Measurements from ENCODE around the gene AUTS2. TPM values are rescaled to one million over a fixed set of nuclear protein-coding genes. Genes with fewer than 3 reads are reported as not detected.

Gene AUTS2
- total RNA-seq, 1 experiment from 2014 or later: 50.0 TPM

DNA sequence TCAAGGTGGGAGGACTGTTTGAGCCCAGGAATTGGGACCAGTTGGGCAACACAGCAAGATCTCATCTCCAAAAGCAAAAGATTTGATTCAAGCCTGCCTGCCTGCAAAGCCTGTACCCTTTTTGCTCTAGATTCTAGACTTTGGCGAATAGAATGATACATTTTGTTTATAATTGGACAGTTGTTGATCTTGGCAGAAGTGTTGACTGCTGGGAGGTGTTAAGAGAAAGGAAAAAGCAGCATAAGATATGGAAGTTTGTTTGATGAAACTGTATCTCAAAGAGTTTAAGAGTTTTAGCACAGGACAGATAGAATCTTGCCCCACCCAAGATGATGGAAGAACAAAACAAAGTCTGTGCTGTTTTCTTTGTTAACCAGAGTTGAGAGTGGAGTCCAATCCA lies 224.1 kb downstream of the AUTS2 start (continued):
- TF ChIP-seq, protein P1, sequence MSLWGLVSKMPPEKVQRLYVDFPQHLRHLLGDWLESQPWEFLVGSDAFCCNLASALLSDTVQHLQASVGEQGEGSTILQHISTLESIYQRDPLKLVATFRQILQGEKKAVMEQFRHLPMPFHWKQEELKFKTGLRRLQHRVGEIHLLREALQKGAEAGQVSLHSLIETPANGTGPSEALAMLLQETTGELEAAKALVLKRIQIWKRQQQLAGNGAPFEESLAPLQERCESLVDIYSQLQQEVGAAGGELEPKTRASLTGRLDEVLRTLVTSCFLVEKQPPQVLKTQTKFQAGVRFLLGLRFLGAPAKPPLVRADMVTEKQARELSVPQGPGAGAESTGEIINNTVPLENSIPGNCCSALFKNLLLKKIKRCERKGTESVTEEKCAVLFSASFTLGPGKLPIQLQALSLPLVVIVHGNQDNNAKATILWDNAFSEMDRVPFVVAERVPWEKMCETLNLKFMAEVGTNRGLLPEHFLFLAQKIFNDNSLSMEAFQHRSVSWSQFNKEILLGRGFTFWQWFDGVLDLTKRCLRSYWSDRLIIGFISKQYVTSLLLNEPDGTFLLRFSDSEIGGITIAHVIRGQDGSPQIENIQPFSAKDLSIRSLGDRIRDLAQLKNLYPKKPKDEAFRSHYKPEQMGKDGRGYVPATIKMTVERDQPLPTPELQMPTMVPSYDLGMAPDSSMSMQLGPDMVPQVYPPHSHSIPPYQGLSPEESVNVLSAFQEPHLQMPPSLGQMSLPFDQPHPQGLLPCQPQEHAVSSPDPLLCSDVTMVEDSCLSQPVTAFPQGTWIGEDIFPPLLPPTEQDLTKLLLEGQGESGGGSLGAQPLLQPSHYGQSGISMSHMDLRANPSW (CRISPR knock-in tag; conservative IDR thresholded peaks at IDR 0.05; ENCODE audit: low read depth): no peak
- TF ChIP-seq, protein P2, sequence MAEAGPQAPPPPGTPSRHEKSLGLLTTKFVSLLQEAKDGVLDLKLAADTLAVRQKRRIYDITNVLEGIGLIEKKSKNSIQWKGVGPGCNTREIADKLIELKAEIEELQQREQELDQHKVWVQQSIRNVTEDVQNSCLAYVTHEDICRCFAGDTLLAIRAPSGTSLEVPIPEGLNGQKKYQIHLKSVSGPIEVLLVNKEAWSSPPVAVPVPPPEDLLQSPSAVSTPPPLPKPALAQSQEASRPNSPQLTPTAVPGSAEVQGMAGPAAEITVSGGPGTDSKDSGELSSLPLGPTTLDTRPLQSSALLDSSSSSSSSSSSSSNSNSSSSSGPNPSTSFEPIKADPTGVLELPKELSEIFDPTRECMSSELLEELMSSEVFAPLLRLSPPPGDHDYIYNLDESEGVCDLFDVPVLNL (CRISPR knock-in tag; IDR thresholded peaks at IDR 0.05; ENCODE audit: borderline replicate concordance, low read depth): no peak
- no peak for TF ChIP-seq SMAD3 (CRISPR knock-in tag; IDR thresholded peaks at IDR 0.05; ENCODE audit: borderline replicate concordance)
- TF ChIP-seq NR3C1 (CRISPR knock-in tag; conservative IDR thresholded peaks at IDR 0.05; ENCODE audit: low read depth): no peak
- no peak for TF ChIP-seq EMX1 (CRISPR knock-in tag; IDR thresholded peaks at IDR 0.05)

DNA sequence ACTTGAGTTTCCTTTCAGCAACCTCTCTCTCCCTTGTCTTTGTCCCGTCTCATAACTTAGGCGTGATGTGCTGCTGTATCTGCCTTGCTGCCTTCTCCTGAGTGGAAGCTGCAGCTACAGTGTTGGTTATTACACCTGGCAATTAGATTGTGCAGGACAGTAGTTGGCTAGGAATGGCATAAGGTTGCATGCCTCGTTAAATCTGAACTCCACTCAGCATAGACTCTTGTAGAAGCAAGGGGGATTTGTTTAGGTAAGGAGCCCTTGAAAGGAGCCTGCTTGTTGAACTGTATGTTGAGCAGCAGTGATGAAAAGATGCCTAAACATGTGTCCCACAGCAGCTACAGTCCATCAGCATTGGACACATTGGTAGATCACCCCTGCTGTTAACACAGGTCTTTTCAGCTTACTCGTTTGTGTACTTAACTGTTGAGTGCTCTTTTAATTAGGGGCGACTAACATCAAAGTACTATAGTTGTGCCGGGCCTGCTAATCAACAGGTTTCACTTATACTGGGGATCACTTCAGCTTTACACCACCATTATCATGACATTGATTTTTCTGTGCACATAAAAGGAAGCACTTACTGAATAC lies 225.0 kb downstream of the AUTS2 start:
- Mint-ChIP-seq H3K27me3 (ENCODE audit: low read depth) (peaks cover 39% of the 10 kb centered on the region), H3K36me3 (no peaks in the 10 kb centered on the region), H3K4me1 (peaks cover 50% of the 10 kb centered on the region), H3K4me3 (no peak overlapping the region), H3K9me3 (peaks cover 3% of the 10 kb centered on the region; the same call in 1 of the 2 replicates), H3K27ac (no peak overlapping the region)
- DNase-seq (ENCODE audit: low spot score) (no peak), ATAC-seq (no peak)
- ChIA-PET POLR2A (no interaction called here), CTCF (no interaction called here)
- TF ChIP-seq ELF4 (CRISPR knock-in tag; IDR thresholded peaks at IDR 0.05; ENCODE audit: low read depth) (no peak), ZNF121 (CRISPR knock-in tag; IDR thresholded peaks at IDR 0.05) (no peak), NR3C1 (CRISPR knock-in tag; conservative IDR thresholded peaks at IDR 0.05; ENCODE audit: low read depth) (no peak), CBFB (CRISPR knock-in tag; IDR thresholded peaks at IDR 0.05; ENCODE audit: low read depth) (no peak), GABPB1 (CRISPR knock-in tag; IDR thresholded peaks at IDR 0.05) (no peak), CREB1 (CRISPR knock-in tag; IDR thresholded peaks at IDR 0.05) (no peak), NR1H2 (CRISPR knock-in tag; IDR thresholded peaks at IDR 0.05) (no peak), NR2C2 (CRISPR knock-in tag; IDR thresholded peaks at IDR 0.05) (no peak), NFE2L1 (CRISPR knock-in tag; IDR thresholded peaks at IDR 0.05) (no peak)
- TF ChIP-seq, protein P3, sequence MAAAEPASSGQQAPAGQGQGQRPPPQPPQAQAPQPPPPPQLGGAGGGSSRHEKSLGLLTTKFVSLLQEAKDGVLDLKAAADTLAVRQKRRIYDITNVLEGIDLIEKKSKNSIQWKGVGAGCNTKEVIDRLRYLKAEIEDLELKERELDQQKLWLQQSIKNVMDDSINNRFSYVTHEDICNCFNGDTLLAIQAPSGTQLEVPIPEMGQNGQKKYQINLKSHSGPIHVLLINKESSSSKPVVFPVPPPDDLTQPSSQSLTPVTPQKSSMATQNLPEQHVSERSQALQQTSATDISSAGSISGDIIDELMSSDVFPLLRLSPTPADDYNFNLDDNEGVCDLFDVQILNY (CRISPR knock-in tag; IDR thresholded peaks at IDR 0.05): no peak
- TF ChIP-seq, protein P4, sequence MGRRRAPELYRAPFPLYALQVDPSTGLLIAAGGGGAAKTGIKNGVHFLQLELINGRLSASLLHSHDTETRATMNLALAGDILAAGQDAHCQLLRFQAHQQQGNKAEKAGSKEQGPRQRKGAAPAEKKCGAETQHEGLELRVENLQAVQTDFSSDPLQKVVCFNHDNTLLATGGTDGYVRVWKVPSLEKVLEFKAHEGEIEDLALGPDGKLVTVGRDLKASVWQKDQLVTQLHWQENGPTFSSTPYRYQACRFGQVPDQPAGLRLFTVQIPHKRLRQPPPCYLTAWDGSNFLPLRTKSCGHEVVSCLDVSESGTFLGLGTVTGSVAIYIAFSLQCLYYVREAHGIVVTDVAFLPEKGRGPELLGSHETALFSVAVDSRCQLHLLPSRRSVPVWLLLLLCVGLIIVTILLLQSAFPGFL (CRISPR knock-in tag; IDR thresholded peaks at IDR 0.05; ENCODE audit: borderline replicate concordance): no peak
- TF ChIP-seq, protein P5, sequence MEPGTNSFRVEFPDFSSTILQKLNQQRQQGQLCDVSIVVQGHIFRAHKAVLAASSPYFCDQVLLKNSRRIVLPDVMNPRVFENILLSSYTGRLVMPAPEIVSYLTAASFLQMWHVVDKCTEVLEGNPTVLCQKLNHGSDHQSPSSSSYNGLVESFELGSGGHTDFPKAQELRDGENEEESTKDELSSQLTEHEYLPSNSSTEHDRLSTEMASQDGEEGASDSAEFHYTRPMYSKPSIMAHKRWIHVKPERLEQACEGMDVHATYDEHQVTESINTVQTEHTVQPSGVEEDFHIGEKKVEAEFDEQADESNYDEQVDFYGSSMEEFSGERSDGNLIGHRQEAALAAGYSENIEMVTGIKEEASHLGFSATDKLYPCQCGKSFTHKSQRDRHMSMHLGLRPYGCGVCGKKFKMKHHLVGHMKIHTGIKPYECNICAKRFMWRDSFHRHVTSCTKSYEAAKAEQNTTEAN (CRISPR knock-in tag; IDR thresholded peaks at IDR 0.05): no peak
- TF ChIP-seq, protein P6, sequence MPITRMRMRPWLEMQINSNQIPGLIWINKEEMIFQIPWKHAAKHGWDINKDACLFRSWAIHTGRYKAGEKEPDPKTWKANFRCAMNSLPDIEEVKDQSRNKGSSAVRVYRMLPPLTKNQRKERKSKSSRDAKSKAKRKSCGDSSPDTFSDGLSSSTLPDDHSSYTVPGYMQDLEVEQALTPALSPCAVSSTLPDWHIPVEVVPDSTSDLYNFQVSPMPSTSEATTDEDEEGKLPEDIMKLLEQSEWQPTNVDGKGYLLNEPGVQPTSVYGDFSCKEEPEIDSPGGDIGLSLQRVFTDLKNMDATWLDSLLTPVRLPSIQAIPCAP (CRISPR knock-in tag; IDR thresholded peaks at IDR 0.05): no peak
- TF ChIP-seq, protein P7, sequence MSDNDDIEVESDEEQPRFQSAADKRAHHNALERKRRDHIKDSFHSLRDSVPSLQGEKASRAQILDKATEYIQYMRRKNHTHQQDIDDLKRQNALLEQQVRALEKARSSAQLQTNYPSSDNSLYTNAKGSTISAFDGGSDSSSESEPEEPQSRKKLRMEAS (CRISPR knock-in tag; IDR thresholded peaks at IDR 0.05): no peak
- TF ChIP-seq, protein P8, sequence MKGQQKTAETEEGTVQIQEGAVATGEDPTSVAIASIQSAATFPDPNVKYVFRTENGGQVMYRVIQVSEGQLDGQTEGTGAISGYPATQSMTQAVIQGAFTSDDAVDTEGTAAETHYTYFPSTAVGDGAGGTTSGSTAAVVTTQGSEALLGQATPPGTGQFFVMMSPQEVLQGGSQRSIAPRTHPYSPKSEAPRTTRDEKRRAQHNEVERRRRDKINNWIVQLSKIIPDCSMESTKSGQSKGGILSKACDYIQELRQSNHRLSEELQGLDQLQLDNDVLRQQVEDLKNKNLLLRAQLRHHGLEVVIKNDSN (CRISPR knock-in tag; IDR thresholded peaks at IDR 0.05): no peak
- TF ChIP-seq, protein P9, sequence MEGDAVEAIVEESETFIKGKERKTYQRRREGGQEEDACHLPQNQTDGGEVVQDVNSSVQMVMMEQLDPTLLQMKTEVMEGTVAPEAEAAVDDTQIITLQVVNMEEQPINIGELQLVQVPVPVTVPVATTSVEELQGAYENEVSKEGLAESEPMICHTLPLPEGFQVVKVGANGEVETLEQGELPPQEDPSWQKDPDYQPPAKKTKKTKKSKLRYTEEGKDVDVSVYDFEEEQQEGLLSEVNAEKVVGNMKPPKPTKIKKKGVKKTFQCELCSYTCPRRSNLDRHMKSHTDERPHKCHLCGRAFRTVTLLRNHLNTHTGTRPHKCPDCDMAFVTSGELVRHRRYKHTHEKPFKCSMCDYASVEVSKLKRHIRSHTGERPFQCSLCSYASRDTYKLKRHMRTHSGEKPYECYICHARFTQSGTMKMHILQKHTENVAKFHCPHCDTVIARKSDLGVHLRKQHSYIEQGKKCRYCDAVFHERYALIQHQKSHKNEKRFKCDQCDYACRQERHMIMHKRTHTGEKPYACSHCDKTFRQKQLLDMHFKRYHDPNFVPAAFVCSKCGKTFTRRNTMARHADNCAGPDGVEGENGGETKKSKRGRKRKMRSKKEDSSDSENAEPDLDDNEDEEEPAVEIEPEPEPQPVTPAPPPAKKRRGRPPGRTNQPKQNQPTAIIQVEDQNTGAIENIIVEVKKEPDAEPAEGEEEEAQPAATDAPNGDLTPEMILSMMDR (IDR thresholded peaks at IDR 0.05): no peak
- TF ChIP-seq, protein P10, sequence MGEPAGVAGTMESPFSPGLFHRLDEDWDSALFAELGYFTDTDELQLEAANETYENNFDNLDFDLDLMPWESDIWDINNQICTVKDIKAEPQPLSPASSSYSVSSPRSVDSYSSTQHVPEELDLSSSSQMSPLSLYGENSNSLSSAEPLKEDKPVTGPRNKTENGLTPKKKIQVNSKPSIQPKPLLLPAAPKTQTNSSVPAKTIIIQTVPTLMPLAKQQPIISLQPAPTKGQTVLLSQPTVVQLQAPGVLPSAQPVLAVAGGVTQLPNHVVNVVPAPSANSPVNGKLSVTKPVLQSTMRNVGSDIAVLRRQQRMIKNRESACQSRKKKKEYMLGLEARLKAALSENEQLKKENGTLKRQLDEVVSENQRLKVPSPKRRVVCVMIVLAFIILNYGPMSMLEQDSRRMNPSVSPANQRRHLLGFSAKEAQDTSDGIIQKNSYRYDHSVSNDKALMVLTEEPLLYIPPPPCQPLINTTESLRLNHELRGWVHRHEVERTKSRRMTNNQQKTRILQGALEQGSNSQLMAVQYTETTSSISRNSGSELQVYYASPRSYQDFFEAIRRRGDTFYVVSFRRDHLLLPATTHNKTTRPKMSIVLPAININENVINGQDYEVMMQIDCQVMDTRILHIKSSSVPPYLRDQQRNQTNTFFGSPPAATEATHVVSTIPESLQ (CRISPR knock-in tag; IDR thresholded peaks at IDR 0.05): no peak
- TF ChIP-seq, protein P11, sequence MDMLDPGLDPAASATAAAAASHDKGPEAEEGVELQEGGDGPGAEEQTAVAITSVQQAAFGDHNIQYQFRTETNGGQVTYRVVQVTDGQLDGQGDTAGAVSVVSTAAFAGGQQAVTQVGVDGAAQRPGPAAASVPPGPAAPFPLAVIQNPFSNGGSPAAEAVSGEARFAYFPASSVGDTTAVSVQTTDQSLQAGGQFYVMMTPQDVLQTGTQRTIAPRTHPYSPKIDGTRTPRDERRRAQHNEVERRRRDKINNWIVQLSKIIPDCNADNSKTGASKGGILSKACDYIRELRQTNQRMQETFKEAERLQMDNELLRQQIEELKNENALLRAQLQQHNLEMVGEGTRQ (CRISPR knock-in tag; IDR thresholded peaks at IDR 0.05): no peak
